ENCODE data around the gene RBMS3. TPM values are rescaled to one million over a fixed set of nuclear protein-coding genes. Genes with fewer than 3 reads are reported as not detected.

Gene RBMS3
- total and polyA plus RNA-seq, 2 of the 8 experiments (the other 6 are each of a cell fraction or from before 2014, with no cell fraction given), result 3.7 to 6.9 TPM

DNA sequence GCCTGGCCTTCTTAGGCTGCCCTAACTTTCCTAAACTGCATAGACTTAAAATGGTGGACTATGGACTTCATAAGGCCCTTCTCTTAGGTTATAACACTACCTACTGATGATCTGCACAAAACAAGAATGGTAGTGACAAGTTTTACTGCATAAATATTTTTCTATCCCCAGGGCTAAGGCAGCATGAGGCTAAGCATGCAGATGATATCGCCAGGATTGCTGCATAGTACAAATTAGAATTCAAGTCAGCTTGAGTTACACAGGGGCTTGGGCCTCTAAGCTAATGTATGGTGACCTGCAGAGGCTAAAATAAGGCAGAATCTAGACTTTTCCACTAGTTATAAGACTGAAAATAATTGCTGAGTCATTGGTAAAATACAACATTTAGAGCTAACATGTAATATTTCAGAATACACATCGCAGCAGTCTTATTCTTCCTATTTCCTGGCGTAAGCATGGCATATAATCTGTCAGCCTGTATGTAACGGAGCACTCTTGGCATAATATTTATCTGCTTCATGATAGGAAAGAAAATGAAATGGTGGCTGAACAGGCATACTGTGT lies 15.3 kb upstream of the RBMS3 start:
- ChIA-PET POLR2A (ENCODE audit: partially characterized antibody) (interaction anchor here (1.8 kb wide), 1 partner anchor 15 kb away, joined by 4 read pairs; the partner anchor contains the start of gene RBMS3), CTCF (ENCODE audit: partially characterized antibody) (no interaction called here)
- H2BK20ac ChIP-seq (ENCODE audit: low read length), result no peak overlapping the region
- no peak overlapping the region for H4K5ac ChIP-seq (ENCODE audit: insufficient read length, low read depth, low read length)
- no peak overlapping the region for H3K18ac ChIP-seq (ENCODE audit: extremely low read depth, low read length)
- H3K4me3 ChIP-seq (ENCODE audit: extremely low read depth in 1 of 4, insufficient read depth in 2 of 4, low read depth in 3 of 4, low read length in 4 of 4), result no peak overlapping the region
- no peak overlapping the region for H2BK15ac ChIP-seq (ENCODE audit: low read length)
- H3K4me2 ChIP-seq (ENCODE audit: insufficient read depth in 1 of 2, low read depth in 2 of 2, low read length in 2 of 2), result no peak overlapping the region
- H3K79me2 ChIP-seq (ENCODE audit: control insufficient read depth in 1 of 2, insufficient read depth in 2 of 2, low read length in 2 of 2), result no peaks in the 10 kb centered on the region
- H3K4me1 ChIP-seq (replicated peaks in 1 of 4; ENCODE audit: control insufficient read depth in 3 of 4, insufficient read depth in 4 of 4, low read length in 3 of 4), result no peaks in the 10 kb centered on the region
- H3K27me3 ChIP-seq (replicated peaks in 1 of 4; ENCODE audit: control insufficient read depth in 3 of 4, extremely low read depth in 1 of 4, insufficient read depth in 3 of 4, low read length in 3 of 4), result no peaks in the 10 kb centered on the region
- FAIRE-seq (no peak), DNase-seq (ENCODE audit: low read depth in 1 of 2, low spot score in 2 of 2) (no peak)
- H4K8ac ChIP-seq (ENCODE audit: extremely low read depth, insufficient read depth, low read length), result no peak overlapping the region
- no peaks in the 10 kb centered on the region for H3K9me3 ChIP-seq (ENCODE audit: insufficient read depth in 2 of 2, low read depth in 1 of 2, low read length in 1 of 2)
- 91% methylated on average over 4 of the region's 4 CpGs; no CpG with 5 or more reads in 1 of the 2 experiments for WGBS, 2 experiments (ENCODE audit: extremely low coverage in 1 of 2, insufficient coverage in 1 of 2, insufficient read length in 1 of 2, insufficient replicate concordance in 2 of 2, low coverage in 1 of 2, low lambda C conversion rate in 2 of 2, missing lambda C conversion rate in 1 of 2)
- 0 out of 2 replicates have a peak overlapping the region, but pooled peaks have one; percentile 51 for H2AFZ ChIP-seq (ENCODE audit: low read length)
- H2AK5ac ChIP-seq (ENCODE audit: low read depth, low read length), result no peak overlapping the region
- H3K56ac ChIP-seq (replicated peaks; ENCODE audit: insufficient read length, low read depth, low read length), result no peak overlapping the region
- H3K79me1 ChIP-seq (ENCODE audit: low read depth, low read length), result no peaks in the 10 kb centered on the region
- no peak overlapping the region for H2BK12ac ChIP-seq (ENCODE audit: low read depth, low read length)
- no peak overlapping the region for H3K27ac ChIP-seq (ENCODE audit: low read depth, low read length)
- H4K91ac ChIP-seq (replicated peaks; ENCODE audit: insufficient read length, low read length), result no peak overlapping the region
- TF ChIP-seq, protein P1, sequence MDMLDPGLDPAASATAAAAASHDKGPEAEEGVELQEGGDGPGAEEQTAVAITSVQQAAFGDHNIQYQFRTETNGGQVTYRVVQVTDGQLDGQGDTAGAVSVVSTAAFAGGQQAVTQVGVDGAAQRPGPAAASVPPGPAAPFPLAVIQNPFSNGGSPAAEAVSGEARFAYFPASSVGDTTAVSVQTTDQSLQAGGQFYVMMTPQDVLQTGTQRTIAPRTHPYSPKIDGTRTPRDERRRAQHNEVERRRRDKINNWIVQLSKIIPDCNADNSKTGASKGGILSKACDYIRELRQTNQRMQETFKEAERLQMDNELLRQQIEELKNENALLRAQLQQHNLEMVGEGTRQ (IDR thresholded peaks at IDR 0.05; ENCODE audit: low read length), result no peak
- TF ChIP-seq, protein P2, sequence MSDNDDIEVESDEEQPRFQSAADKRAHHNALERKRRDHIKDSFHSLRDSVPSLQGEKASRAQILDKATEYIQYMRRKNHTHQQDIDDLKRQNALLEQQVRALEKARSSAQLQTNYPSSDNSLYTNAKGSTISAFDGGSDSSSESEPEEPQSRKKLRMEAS (IDR thresholded peaks at IDR 0.05), result no peak
- TF ChIP-seq MAFK (IDR thresholded peaks at IDR 0.05; ENCODE audit: low read depth, low read length), result peak; percentile 40; the same call in 1 of the 2 replicates
- H3K23me2 ChIP-seq (ENCODE audit: low read depth, low read length), result no peaks in the 10 kb centered on the region
- H3K4ac ChIP-seq (replicated peaks; ENCODE audit: insufficient read length, low read depth, low read length), result no peak overlapping the region
- H2BK5ac ChIP-seq (ENCODE audit: low read depth, low read length), result no peak overlapping the region
- no peak overlapping the region for H2BK120ac ChIP-seq (replicated peaks; ENCODE audit: low read depth, low read length)
- H3K23ac ChIP-seq (ENCODE audit: insufficient read length), result no peak overlapping the region
- H4K20me1 ChIP-seq (replicated peaks in 1 of 2; ENCODE audit: control insufficient read depth in 1 of 2, insufficient read depth in 2 of 2, low read length in 2 of 2), result no peaks in the 10 kb centered on the region
- H3K14ac ChIP-seq (ENCODE audit: insufficient read length), result no peak overlapping the region
- H3K9ac ChIP-seq (replicated peaks in 1 of 4; ENCODE audit: extremely low read depth in 1 of 4, low read depth in 3 of 4, low read length in 3 of 4), result no peak overlapping the region
- H3K36me3 ChIP-seq (ENCODE audit: control insufficient read depth in 2 of 4, insufficient read depth in 4 of 4, low read length in 3 of 4), result no peaks in the 10 kb centered on the region
